KBM-7 (cell line): ENCODE results near the gene RNU6-8.

ENCODE experiments used
- DNase-seq: peaks from one replicate; pipeline ENCODE4 v3.0.0-alpha.2; 2015
- in situ Hi-C: fragments of 300-500 bp; cut with MboI; formaldehyde crosslinking; loops from 2 replicates; pipeline ENCODE4 v1.14.3; 2020; ENCODE audit warnings: low sequenced_read_pairs, low pct_unique_long_range_greater_than_20kb, mixed read lengths

Gene RNU6-8

GRCh38 chr14:32171469-32171868 lies 31.6 kb downstream of the RNU6-8 start:
- DNase-seq, result no peak
- in situ Hi-C loops, result no loop called here

- peak; percentile 65 for DNase-seq
- in situ Hi-C loops, result no loop called here
Measured at GRCh38 chr14:32169191-32169590, 33.9 kb downstream of the RNU6-8 start.

GRCh38 chr14:32167907-32168306 lies 35.2 kb downstream of the RNU6-8 start:
- in situ Hi-C loops, result no loop called here
- no peak for DNase-seq

GRCh38 chr14:32166924-32167323 lies 36.1 kb downstream of the RNU6-8 start:
- in situ Hi-C loops, result no loop called here
- no peak for DNase-seq

GRCh38 chr14:32166029-32166428 lies 37.0 kb downstream of the RNU6-8 start:
- no peak for DNase-seq
- in situ Hi-C loops, result no loop called here
